NCI-H2196 (cell line): Measurements from ENCODE around the gene GGTLC3.
"Not testable (repeated sequence)": the region's sequence is repeated elsewhere in the genome, so short reads cannot be mapped to it uniquely, and the experiment has no call there.

Source experiments
- DNase-seq: peaks from one replicate; lab custom pipeline; 2025; ENCODE audit not compliant: unreplicated experiment; lab: John Stamatoyannopoulos, UW

The GGTLC3 gene

DNA sequence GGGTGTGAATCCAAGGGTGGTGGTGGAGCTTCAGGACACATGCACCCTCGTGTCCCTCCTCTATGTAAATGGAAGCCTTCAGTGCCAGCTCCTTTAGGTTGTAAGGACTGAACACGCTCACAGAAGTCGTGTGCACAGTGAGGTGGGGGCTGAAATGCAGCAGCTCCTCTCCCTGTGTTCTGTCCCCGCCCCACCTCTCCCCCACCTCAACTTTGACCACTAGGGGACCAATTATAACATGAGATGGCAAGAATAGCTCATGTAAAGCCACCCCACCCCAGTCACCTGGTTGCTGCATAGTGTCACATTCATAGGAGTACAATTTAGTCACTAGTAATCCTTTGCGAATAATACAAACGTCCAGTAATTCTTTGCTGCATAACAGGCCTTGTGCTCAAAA is 4.8 kb upstream of the GGTLC3 start:
- DNase-seq, result not testable (repeated sequence)

DNA sequence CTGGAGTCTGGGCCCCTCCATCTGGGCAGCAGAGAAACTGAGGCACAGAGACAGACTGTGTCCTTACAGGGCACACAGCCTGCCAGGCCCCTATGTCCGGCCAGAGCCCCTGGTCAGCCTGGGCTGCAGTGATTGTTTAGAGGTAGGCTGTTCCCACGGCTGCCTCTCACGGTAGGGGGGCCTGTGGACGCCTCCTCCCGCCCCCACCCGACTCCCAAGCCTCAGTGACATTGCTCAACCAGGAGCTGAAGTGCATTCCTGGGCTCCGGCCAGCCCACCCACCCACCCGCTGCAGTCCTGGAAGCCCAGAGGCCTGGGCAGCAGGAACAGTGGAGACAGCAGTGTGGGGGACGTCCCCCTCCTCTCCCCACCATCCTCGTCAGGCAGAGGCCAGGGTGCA is 4.5 kb downstream of the GGTLC3 start:
- not testable (repeated sequence) for DNase-seq

DNA sequence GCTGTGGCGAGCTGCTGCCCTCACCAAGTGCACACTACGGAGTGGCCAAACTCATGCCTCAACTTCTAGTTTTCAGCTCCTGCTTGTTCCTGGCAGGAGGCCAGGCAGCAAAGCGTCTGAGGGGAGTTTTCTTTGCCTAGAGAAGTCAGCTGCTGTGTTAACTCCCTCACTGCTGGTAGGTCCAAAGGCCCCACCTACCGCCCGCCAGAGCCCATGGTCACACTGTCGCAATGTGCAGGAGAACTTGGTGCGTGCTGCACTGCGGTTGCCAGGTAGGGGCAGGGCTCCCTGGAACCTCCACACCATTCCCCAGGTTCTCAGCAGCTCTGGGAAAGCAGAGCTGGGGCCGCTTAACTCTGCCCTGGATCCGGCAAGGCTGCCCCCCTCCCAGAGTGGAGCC is 5.6 kb downstream of the GGTLC3 start:
- not testable (repeated sequence) for DNase-seq

DNA sequence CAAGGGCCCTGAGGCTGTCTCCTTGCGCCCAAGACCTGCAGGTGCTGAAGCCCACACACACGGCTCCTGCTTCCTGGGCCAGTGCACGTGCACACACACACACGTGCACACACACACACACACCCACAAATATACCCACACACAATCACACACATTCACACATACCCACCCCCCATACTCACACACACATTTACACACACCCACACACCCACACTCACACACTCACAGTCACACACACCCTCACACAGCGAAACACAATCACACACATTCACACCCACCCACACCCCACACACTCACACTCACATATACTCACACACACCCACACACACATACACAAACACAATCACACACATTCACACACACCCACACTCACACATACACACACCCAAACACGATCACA is 6.6 kb downstream of the GGTLC3 start:
- not testable (repeated sequence) for DNase-seq

DNA sequence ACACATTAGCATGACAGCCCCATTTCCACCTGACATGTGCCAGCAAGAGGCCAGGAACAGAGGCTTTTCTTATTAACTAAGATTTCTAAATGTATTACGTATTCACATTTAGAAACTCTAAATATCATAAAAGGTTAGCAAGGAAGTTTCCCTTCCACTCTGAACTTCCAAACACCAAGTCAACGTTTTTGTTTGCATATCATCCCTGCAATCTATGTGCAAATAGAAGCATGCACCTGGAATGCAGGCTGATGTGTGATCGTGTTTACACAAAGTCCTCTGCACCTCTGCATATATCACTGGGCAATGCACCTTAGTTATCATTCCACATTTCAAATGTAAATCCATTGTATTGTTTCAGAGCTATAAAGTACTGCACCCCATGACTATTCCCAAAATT is 21.7 kb downstream of the GGTLC3 start:
- DNase-seq, result not testable (repeated sequence)
